ENCODE data around the gene TBRG4.

Gene TBRG4

DNA sequence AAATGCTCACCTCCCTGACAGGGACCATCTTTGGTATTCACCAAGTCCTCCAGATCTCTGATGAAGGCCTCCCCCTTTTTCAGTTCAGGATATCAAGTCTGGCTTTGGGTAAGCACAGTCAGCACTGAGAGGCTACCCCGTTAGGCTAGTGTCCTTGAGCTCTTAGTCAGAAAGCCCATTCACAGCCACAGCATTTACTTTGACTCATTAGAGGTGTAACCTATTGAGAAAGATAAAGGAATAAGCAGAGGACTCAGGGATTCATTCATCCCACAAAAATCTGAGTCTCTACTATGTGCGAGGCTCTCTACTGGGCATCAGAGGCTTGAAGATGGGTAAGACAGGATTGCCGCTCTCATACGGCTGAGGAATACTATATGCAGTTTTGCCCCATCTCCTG, 32.1 kb upstream of the TBRG4 start:
- no peak for DNase-seq (ENCODE audit: low spot score)

DNA sequence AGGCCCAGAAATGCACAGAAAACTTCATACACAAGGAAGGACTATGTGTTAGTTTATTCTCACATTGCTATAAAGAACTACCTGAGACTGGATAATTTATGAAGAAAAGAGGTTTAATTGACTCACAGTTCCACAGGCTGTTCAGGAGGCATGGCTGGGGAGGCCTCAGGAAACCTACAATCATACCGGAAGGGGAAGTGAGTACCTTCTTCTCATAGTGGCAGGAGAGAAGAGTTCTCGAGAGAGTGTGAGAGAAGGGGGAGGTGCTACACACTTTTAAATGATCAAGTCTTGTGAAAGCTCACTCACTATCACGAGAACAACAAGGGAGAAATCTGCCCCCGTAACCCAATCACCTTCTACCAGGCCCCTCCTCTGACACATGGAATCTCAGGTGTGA, 29.3 kb upstream of the TBRG4 start:
- DNase-seq (ENCODE audit: low spot score), result no peak

DNA sequence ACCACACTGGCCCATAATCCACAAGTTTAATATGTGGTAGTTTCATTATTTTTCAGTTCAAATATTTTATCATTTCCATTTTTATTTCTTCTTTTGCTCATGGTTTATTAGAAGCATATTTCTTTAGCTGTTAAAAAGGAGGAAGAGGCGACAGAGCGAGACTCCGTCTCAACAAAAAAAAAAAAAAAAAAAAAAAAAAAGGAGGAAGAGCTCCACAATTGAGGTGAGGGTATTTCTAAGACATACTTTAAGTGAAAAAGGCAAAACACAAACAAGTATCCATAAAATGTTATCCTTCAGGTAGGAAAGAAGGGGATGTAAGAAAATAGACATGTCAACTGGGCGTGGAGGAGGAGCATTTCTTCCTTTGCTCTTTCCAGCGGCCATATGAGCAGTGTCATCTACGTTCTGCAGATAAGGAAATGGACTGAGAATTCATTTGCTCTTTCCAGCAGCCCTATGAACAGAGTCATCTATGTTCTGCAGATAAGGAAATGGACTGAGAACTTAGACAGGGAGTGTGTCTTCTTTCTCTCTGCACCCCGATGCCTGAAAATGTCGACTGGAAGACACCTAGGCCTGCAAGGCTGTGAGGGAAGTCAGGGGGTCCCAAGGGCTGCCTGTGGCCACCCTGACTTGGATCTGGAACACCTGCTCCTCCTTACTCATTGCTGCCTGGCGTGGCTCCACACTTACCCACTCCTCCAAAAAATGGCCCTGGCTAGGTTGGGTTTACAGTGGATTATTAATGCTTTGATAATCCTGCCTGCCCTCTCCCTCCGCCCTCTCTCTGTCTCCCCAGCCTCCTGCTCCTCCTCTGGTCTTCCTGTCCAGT, 27.2 kb upstream of the TBRG4 start:
- DNase-seq (ENCODE audit: low spot score), result no peak

DNA sequence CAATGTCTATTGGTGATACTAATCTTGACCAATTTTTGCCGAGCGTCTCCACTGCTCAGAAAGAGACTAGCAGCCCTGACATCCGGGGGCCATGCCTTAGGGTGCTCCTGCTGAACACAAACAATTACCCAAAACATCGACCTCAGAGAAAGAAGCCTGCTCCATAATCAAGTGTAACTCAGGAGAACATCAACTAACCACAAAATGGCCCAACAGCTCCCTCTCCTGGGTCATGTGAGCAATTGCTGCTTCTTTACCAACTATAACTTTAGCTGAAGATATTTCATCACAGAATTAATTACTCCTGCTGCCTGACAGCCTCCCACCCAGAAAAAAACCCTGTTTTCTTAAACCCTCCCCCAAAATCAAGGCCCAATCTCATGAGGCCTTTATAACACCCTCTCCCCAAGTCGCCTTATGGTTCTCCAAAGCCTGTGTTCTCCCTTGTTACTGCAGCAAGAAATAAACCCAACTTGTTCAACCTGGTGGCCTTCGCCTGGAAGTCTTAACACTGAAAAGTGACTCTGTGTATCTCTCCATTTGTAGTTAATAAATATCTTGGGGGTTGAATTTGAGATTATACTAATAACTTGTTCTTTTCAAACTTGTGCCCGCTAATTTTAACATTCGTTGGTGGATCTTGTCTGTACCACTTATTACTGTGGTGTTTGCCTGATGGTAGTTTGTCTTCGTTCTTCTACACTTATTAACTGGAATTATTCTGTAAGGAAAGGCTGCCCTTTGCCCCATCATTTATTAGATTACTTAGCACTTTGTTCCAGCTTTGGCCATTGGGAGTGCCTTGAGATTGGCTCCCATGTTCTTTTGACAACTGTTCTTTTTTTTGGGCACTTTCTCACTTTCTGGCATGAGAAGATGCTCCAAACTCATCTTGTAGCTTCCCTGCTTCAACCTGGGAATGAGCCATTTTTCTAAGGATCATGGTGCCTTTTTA, 24.9 kb upstream of the TBRG4 start:
- peak; percentile 77 for DNase-seq (ENCODE audit: low spot score)

DNA sequence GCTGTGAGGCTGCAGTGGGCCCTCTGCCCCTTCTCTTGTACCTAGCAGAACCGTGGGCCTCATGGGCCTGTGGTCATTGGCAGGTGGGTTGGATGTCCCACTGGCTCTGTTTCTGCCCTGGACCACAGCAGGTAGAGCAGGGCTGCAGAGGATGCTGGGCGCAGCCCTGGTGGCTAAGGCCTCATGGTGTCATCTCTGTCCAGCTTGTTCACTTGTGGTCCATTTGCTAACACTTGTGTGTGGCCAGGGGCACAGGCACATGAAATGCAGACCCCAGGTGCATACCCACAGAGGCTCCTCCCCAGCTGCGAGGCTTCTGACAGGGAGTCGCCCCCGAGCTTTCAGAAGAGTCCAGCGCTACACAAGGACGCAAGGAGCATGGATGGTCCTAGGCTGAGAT, 22.4 kb upstream of the TBRG4 start:
- no peak for DNase-seq (ENCODE audit: low spot score)

DNA sequence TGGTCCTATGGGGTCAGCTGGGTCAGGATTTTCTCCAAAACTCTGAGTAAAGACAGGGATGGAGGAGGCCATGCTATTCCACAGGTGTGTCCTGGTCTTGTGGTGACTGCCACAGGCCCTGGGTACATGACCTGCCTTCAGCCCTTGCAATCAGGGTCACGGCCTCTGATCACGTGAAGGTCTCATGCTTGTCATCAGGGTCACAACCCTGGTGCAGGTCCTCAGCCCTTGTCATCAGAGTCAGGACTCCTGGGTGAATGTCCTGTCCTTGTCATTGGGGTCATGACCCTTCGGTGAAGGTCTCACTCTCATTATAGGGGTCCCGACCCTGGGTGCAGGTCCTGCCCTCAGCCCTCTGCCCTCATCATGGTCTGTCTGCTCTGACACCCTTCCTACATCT, 21.9 kb upstream of the TBRG4 start:
- no peak for DNase-seq (ENCODE audit: low spot score)

DNA sequence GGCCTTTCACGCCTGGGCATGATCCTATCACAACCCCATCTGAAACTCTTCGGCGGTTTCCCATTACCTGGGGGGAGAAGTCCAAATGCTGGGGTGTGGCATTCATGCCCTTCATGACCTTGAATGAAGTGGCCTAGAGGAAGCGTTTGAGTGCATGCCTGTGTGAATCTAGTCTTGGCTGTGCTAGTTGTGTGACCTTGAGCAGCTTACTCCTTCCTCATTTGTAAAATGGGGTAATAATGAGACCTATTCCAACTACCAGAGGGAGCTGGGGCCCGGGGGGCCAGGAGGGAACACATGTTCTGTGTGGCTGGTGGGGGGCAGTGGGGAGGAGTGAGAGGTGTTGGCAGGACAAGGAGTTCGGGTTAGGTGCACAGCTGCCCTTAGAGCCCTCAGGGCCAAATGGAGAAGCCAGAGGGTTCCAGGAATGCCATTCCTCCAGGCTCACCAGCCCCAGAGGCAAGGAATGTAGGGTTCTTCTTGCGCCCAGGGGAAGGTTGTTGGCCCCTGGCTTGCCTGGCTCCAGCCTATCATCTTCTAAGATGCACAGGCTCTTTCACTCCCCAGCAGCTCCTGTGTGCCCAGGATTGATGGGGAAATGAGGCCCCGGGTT, 21.3 kb upstream of the TBRG4 start:
- no peak for DNase-seq (ENCODE audit: low spot score)

DNA sequence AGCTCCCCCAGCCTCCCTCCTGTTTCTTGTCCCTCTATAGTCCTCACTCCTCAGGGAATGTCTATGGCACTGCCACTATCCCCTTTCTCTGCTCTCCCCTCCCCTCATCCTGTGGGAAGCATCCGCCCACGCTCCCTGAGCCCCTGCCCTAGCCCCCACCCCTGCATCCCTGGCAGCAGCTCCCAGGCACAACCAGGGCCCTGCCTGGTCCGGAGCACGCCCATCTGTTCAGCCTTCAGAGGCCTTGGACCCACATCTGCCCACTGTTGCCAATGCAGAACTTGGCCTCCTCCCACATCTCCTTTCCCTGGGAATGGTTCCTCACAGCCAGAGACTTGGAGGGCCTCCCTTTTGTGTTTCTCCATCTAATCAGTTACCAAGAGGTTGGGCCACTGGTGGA, 20.4 kb upstream of the TBRG4 start:
- DNase-seq (ENCODE audit: low spot score), result no peak

DNA sequence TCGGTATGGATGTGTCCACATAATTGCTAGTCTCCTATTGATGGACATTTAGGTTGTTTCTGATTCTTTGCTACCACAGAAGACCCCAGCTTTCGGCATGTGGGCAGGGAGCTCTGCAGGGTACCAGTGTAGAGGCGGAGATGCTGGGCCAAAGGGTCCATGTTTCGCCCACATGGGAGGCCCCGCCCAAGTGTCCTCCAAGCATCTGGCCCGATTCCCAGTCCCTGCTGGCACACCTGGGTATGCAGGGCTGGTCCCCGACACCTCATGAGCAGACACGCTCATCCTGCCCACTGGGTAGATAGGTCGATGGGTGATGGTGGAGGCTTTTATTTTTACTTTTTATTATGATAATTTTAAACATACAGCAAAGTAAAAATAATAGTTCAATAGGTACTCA, 19.4 kb upstream of the TBRG4 start:
- no peak for DNase-seq (ENCODE audit: low spot score)

DNA sequence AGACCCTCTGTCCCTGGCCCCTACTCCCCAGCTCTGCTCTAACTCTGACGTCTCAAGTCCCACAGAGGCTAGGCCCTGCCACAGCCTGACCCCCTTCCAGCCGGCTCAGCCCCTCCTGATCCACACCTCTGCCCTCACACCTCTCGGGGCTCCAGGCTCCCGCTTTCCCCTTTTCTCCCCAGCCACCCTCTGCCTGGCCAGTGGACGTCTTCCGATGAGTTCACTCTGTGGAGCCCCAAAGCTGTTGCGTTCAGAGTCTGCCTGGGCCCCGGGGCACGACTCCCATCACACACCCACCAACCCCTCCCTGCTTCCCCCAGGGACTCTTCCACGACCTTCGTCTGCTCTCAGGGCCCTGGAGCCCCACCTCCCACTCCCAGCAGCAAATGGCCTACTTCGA, 18.4 kb upstream of the TBRG4 start:
- no peak for DNase-seq (ENCODE audit: low spot score)

DNA sequence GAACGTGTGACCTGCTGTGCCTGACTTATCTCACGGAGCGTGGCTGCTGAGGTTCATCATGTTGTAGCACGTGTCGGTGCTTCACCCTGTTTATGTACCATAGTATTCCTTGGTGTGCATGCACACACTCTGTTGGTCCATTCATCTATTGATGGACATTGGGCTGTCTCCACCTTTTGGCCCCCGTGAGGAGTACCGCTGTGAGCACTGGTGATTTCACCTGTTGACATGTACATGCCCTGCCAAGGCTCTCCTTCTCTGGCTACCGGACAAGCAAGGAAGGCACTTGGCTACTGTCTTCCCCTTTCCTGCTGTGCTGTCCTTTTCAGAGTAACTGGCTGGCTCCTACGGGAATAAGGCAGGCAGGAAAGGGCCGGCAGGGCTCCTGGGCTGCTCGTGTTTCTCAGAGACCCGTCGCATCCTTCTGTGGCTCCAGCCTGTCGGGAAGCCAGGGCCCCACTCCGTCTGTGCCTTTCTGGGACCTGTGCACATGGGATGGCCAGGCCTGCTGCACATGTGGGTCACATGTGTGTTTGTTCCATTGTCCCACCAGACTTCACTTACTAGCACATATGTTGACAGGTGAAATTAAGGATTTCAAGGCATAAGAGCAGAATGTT, 17.8 kb upstream of the TBRG4 start:
- no peak for DNase-seq (ENCODE audit: low spot score)

DNA sequence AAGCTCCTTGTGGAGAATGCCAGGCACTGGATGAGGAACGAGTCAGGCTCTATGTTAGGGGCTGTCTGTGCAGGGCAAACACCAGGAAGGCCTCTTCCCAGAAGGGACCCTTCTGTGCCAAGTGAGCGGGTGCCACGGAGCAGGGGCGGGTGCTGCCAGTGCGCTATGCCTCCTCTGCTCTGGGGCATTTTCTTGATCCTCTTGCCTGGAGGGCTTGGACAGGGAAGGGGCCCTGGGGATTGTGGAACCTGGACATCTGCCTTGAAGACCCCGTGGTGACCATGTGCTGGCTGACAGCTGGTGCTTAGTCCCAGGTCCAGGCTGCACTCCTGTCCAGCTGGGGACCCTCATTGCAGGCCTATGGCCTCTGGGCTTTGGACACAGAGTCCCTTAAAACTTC, 15.4 kb upstream of the TBRG4 start:
- no peak for DNase-seq (ENCODE audit: low spot score)

DNA sequence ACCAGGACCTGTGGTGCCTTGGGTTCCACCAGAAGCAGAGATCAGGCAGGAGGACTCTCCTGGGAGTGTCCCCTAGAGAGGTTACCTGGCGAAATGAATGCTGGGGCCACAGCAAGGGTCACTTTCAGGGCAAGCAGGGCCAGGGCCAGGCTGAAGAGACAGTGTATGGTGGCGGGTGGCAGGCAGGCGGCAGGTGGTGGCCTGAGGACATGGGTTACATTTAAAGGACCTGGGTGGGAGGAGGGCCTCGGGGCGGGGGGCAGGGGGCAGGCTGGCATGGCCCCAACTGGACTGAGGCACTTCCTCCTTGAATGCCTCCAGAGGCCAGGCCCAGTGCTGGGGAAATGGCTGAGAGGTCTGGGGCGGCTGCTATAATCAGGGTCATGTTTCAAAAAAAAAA, 14.7 kb upstream of the TBRG4 start:
- no peak for DNase-seq (ENCODE audit: low spot score)

DNA sequence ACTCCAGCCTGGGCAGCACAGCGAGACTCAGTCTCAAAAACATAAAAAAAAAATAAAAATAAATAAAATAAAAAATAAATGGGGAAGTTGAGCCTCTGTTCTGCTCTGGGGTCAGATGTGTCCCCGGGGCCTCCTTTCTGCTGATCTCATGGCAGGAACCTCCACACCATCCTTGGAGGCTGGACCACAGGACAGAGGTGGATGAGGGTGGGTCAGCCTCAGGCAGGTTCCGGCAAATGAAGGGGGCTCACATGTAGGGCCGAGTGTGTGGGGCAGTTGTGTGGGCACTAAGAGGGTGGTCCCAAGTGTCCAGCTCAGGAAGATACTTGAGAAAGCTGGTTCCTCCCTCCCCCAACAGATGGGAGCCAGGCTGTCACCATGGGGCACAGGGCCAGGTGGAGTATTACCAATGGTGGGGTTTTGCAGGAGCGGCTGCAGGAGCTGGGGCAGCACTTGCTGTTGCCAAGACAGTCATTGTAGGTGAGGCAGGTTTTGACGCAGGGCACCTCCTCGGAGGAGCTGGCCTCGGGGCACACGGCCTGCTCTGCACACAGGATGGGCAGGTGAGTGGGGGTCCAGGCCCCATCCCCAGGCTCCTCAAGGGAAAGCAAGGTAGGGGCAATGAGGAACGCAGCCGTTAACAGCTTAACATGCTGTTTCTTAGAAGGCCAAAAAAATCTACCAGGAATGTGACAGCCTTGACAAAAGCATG, 13.9 kb upstream of the TBRG4 start:
- DNase-seq (ENCODE audit: low spot score), result no peak

DNA sequence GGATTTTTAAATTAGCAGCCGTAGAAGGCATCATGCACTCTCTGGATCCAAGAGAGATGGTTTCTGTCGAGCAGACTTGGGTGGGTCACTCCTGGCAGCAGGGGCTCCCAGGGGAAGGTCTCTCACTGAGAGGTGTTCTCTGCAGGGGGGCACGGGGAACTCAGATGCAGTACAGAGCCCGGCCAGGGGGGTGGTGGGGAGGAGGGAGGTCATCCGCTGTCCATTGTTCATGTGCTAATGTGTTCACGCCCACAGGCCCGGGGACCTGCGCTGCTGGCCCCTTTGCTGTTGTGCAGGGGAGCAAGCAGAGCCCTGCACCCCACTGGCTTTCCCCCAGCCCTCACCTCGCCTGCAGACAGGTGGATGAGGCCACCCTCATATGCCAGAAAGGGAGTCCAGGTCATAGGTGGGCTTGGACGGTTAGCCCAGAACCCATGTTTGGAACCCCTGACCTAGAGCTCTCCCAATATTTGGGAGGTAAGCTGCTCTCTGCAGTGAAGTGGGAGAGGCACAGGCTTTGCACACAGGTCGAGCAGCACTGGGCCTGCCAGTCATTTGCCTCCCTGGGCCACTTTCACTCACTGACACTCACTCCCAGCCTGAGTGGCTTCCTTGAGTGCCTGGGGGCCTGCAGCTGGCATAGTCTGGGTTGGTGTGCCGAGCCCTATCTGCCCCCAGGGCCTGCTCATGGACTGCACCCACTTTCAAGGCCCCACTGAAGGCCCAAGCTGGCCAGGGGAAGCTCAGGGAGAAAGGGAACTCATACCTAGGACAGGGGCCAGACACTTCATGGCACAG, 12.6 kb upstream of the TBRG4 start:
- DNase-seq (ENCODE audit: low spot score), result no peak

DNA sequence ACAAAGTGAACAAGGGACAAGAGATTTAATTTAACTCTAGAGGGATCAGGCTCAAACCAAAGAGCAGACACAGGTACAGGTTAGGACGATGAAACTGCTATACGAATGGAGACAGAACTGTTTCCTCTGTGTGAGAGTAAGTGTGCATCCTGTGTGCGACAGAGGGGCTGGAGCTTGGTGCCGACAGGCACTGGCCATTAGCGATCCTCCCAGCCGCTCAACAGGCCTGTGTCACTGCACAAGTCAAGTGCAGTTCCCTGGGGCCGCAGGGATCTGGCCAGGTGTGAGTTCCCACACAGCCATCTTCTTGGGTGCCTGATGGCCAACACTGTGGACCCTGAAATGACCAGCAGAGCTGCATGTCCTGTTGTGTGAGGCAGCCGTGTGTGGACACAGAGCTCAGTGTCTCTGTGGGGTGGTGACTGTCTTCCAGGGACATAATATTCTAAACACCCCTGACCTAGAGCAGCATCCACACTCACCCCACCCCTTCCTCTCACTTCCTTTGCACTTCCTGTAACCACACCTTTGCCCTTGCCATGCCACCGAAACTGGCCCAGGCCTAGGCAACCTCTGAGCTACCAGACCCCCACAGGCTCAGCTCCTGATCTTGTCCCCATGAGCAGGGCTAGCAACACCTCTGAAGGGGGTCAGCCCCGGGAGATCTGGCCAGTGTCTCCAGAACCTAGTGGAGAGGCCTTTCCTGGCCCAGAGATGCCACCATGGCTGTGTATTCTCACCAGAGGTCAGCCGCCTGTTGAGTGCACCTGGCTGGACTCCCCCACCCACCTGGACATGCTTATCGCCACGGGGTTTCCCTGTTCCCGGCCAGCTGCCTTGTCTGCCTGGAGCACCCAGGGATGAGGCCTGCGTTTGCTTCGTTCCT, 11.7 kb upstream of the TBRG4 start:
- peak; percentile 17 for DNase-seq (ENCODE audit: low spot score)

DNA sequence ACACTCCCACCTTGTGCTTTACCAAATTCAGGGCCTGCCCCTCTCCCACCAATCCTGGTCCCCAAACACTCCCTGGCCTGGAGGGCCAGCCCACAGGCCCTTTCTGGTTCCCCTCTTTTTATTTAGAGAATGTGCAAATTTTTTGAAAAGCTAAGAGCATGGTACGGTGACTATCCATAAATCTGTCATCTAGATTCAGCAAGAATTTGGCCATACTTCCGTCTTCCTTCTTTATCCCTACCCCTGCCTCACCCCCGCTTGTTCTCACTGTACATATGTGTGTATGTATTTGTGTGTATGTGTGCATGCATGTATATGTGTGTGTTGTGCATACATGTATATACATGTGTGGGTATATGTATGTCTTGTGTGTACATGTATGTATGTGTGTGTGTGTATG, 8.1 kb upstream of the TBRG4 start:
- DNase-seq (ENCODE audit: low spot score), result no peak

DNA sequence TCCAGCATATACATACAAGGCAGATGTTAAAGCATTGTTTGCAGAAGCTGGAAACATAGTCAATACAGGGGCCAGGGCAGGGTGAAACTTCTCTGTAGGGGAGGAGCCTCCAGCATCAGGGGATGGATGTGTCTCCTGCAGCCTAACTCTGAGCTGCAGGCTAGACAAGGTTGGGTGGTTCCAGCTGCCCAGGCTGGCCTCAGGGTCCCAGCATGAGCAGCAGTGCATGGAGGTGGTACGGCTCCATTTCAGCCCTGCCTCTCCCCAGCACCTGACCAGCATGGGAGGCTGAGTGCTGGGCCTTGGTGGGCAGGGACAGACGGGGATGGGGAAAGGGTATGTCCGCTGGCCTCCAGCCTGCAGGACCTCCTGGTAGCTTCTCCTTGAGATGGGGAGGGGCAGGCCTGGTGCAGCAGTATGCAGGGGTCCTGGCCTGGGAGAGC, 7.4 kb upstream of the TBRG4 start:
- DNase-seq (ENCODE audit: low spot score), result no peak

DNA sequence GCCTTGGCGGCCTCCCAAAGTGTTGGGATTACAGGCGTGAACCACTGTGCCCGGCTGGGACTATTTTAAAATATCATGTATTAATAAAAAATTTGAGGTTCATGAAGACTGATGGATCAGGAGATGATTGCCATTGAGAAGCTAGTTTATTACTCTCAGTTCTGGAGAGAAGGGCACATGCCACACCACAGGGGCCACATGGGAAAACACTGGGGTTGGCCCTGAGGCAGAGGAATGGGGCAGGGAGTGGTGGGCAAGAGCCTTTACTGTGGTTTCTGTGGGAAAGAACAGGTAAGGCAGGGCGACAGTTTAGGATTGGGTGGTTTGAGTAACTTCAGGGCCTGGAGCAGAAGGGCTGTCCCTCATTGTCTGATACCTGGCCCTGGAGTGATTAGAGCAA, 6.8 kb upstream of the TBRG4 start:
- DNase-seq (ENCODE audit: low spot score), result no peak

DNA sequence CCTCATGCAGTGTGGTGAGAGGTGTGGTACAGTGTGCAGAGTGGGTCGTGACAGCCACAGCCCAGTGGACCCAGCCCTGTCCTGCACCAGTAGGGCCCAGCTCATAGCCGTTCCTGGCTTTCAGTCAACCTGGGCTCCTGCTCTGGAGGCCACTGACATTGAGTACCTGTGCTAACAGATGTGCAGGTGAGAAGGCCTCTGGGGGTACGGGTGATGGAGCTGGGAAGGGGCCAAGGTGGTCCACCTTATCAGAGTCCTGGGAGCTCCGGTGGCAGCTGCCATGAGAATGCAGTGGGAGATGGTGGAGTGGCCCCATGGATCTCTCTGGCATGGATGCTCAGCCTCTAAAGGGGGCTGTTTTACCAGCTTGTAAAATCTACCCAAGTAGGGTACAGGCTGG, 6.1 kb upstream of the TBRG4 start:
- no peak for DNase-seq (ENCODE audit: low spot score)

Measured in CD4-positive, alpha-beta T cell treated with Interleukin-15 for 4 hours (primary cell).